ENCODE data around the gene FDX1.

The FDX1 gene

DNA sequence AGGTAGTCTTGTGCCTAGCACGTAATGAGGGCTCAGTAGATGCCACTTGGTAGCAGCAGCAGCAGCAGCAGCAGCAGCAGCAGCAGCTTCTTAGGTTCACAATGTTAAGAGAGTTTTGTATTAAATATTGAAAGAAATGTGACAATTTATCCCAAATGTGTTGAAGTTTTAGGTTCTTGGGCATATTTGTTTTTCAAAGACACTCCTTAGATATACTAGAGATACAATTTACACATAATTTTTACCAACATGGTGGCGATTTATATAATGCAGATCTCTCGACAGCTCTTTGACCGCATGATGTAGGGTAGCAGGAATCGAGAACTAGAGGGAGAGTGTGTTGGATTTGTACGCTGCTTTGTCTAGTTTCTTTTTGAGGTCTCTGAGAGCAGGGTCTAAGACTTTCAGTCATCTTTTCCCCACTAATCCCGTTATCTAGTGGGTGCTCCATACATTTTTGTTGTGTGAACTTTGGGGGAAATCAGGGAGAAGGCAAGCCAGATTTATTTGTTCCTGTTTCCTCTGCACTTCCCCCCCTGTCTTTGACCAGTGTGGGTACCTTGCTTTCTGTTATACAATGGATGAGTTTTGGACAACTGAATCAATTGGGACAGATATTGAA lies 1.4 kb downstream of the FDX1 start:
- no peak for DNase-seq (ENCODE audit: low read depth)

DNA sequence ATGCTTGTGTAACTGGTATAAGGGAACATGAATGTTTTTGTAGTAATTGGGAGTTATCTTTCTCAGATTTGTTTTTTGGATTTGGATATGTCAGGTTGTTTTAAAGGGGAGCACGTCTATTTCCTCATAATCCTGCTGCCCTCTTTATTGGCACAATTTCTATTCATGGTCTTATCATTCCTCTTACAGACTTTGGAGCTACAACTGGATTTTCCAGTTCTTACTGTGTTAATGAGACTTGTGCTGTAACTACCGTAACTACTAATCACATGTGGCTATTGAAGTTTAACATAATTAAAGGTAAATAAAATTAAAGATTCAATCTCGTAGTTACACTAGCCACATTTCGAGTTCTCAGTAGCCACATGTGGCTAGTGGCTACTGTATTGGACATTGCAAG lies 1.9 kb downstream of the FDX1 start:
- DNase-seq (ENCODE audit: low read depth): no peak

DNA sequence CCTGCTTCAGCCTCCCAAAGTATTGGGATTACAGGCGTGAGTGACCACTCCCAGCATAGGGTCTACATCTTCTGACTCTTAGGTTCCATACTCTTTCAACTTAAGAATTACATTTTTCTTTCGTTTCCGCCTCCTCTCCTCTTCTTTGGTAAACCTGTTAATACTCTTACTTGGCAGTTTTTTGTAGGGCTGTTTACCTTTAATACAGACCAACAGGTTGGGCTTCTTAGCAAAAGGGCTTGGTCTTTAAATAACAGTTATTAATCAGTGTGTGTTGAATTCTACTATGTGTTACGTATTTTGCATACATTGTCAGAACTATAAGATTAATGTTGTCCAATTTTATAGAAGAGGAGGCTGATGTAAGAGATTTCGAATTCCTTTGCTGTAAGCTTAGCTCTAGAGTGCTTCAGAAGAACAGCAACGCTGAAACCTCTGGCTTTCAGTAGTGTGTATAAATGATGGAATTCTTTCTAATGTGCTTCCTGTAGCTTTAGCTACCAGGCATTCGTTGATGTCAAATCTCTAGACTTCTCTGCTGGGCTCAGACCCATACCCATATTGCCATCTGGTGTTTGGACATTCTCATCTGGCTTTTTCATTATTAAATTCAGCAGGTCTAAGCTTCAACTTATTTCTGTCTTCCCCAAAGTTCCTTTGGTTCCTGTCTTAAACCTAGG lies 3.1 kb downstream of the FDX1 start:
- DNase-seq (ENCODE audit: low read depth): no peak

DNA sequence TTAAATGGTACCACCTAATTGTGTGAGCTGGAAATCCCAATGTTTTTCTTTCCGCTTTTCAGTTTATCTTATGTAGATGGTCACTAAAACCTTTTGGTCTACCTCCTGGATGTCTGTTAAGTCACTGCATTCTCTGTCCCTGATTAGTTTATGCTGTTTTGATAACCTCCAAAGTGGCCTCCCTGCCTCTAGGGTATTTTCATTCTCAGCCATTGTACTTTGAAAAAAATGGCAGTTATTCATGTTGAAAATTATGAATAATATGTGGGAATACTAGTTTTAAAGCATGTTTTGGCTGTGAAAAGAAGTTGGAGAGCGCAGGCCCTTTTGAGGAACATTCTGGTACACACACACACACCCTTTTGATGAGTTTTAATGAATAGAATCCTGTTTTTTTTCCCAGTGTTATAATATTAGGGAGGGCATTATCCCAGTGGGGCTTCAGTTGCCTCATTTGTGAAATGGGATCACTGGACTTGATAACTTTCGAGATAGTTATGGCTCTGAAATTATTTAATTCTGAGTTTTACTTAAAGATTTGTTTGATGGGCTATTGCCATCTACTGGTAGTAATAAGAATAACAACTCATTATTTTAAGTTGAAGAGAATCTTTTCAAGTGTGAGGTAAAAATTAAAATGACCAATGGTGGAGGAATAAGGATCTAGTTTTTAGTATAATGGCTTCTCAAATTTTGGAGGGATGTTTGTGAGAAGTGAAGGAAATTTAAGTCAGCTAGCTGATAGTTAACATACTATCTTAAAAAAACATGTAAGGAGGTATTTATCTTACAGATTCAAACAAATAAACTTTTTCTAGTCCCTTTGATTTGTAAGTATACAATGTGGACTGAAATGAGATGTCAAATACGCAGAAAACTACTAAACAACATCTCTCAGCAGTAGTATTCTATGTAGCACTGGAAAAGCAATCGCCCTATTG lies 3.9 kb downstream of the FDX1 start:
- no peak for DNase-seq (ENCODE audit: low read depth)

DNA sequence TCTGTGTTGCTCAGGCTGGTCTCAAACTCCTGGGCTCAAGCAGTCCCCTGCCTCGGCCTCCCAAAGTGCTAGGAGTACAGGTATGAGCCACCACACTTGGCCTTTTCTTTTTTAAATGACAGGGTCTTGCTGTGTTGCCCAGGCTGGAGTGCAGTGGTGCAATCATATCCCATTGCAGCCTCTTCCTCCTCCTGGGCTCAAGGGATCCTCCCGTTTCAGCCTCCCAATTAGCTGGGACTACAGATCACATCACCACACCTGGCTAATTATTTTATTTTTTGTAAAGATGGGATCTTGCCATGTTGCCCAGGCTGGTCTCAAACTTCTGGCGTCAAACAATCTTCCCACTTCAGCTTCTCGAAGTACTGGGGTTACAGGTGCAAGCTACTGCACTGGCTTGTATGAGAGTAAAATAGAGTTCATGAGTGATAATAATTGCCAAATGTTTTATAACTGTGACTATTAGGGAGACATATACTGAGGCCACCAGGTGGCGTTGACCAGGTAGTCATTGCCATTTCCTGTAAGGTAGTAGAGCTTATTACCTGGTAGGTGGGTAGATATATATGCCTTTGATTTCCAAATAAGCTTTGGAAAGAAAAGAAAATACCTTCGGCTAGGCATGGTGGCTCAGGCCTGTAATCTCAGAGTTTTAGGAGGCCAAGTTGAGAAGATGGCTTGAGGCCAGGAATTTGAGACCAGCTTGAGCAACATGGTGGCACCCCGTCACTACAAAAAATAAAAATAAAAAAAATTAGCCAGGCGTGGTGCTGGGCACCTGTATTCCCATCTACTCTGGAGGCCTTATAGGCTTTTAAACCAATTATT lies 5.4 kb downstream of the FDX1 start:
- no peak for DNase-seq (ENCODE audit: low read depth)

GRCh38 chr11:110435780-110436717 lies 6.3 kb downstream of the FDX1 start:
- no peak for DNase-seq (ENCODE audit: low read depth)

DNA sequence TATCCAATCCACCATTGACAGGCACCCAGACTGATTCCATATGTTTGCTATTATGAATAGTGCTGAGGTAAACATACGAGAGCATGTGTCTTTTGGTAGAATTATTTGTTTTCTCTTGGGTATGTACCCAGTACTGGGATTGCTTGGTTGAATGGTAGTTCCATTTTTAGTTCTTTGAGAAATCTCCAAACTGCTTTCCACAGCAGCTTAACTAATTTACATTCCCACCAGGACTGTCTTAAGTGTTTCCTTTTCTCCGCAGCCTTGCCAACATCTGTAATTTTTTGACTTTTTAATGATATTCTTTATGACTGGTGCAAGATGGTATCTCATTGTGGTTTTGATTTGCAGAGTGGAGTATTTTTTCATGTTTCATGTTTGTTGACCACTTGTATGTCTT lies 8.3 kb downstream of the FDX1 start:
- no peak for DNase-seq (ENCODE audit: low read depth)

GRCh38 chr11:110445437-110445836 lies 15.7 kb downstream of the FDX1 start:
- no peak for DNase-seq (ENCODE audit: low read depth)

- no peak for DNase-seq (ENCODE audit: low read depth)
Measured at GRCh38 chr11:110446061-110446460, 16.3 kb downstream of the FDX1 start.

- no peak for DNase-seq (ENCODE audit: low read depth)
Measured at GRCh38 chr11:110446594-110446993, 16.8 kb downstream of the FDX1 start.

GRCh38 chr11:110447343-110447742 lies 17.6 kb downstream of the FDX1 start:
- no peak for DNase-seq (ENCODE audit: low read depth)

DNA sequence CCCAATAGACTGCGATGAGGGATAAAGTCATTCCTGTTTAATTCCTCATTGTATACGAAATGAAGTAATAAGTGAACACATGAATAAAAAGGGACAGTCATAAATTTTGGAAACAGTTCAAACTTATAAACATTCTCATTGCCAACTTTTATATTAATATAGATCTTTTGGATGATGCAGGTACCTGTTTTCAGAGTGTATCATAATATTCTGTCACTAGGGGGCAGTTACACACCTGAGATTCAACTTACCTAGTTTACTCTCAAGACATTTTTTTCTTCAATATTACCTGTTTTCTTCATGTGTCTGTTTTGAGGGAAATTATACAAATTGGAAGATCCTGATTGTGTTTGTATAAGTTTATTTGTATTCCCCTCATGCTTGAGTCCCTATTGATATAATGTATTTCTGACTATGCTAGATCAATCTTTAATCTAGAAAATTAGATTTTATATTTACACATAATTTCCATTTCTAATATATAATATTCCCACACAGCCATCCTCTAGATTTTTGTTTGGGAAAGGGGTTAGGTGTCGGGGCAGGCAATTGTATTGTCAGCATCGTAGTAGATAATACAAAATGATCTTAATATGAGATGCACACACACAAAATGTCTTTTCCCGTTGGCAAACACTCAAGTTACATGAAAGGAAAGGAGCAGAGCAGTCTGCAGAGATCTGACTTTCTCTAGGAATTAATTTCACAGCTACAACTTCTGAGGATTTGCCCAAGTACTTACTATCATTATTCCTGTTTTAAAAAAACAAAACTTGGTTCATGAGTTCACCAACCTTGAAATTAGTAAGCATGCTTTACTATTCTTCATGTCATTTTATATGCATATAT lies 18.4 kb downstream of the FDX1 start:
- DNase-seq (ENCODE audit: low read depth): no peak

- no peak for DNase-seq (ENCODE audit: low read depth)
Measured at GRCh38 chr11:110450246-110450645, 20.5 kb downstream of the FDX1 start.

- no peak for DNase-seq (ENCODE audit: low read depth)
Measured at GRCh38 chr11:110452720-110453119, 23.0 kb downstream of the FDX1 start.

DNA sequence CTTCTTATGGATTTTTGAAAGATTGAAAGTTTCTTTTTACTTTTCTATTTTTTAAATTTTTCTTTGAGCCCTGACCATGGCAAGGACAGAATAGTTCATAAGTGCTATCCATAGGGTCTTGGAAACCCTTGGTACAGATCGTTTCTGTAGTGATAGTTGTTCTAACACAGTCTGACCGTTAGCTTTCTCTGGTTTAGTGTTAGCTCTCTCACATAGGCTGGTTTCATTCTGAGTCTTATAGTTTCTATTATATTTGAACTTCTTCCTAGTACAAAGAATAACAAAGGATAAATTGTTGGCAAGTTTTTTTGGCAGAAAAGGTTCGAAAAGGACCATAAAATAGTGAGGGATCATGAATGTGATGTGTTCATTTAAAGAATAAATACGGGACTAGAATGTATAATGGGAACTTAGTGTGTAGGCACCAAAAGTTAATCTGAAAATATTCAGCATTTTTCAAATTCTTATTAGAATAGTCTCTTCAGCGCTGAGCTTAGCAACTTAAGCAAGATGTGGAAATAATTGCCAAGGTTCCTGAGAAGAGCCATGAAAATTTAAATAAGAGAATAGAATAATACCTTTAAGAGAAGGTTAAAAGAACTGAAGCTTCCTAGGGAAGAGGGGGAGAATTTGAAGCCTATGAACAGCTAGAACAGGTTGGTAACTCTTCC lies 24.1 kb downstream of the FDX1 start:
- DNase-seq (ENCODE audit: low read depth): no peak

DNA sequence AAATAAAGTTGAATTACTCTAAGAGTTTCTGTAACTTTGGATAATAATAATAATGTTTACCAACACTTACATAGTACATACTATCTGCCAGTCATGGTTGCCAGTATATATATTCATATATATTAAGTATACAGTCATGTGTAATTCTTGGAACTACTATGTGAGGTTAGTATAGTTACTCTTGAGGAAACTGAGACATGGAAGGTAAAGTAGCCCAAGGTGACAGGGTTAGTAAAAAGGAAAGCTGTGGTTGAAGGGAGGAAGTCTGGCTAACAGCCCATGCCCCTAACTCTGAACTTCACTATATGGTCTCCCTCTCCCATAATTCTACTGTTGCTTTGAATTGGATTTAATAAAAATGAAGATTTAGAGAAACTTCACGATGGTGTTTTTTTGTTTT lies 24.9 kb downstream of the FDX1 start:
- no peak for DNase-seq (ENCODE audit: low read depth)

- no peak for DNase-seq (ENCODE audit: low read depth)
Measured at GRCh38 chr11:110455718-110456117, 26.0 kb downstream of the FDX1 start.

DNA sequence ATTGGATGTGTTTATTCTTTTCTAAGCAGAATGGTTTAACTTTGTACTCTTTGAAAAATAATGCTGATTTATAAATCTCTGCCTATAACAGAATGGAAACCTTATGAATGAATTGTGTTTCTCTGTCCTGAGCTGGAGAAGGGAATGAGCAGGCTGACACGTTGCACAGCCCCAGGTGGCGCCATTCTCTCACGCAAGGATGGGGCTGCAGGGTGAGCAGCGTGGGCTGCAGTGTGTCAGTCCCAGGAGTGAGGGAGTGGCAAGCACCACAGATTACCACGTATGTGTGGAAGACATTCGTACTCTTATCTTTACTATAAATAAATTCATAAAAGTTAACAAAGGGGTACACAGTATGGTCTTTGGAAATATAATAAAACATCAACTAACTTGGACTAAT lies 33.4 kb downstream of the FDX1 start:
- DNase-seq (ENCODE audit: low read depth): no peak

- no peak for DNase-seq (ENCODE audit: low read depth)
Measured at GRCh38 chr11:110465231-110465630, 35.5 kb downstream of the FDX1 start.

Measured in GM04503 (cell line).